Activated gamma-delta T cell treated with anti-CD3 and anti-CD28 coated beads, Interleukin-2, amount 50 U/mL, for 16 hours (primary cell): ENCODE measurements around the gene SLC47A2.

Experiments
- DNase-seq: peaks from one replicate; pipeline ENCODE4 v3.0.0-alpha.2; 2020; ENCODE audit warnings: low read depth

SLC47A2 gene

GRCh38 chr17:19664136-19664820, 52.1 kb downstream of the SLC47A2 start:
- DNase-seq = no peak

DNA sequence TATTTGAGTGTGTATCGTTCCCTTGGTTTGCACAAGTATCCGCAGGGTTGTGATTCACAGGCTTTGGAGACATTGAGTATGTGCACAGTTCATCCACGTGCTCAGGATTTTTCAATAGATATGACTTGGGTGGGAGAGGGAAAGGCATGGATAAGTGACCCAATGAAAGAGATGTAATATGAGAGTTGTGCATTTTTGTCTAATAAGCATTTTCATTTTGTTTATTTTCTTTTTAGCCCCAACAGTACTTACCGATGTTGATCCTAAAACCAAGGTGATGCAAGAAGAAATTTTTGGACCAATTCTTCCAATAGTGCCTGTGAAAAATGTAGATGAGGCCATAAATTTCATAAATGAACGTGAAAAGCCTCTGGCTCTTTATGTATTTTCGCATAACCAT, 53.3 kb downstream of the SLC47A2 start:
- no peak for DNase-seq

- no peak for DNase-seq
Measured at GRCh38 chr17:19661121-19661520, 55.3 kb downstream of the SLC47A2 start.

DNA sequence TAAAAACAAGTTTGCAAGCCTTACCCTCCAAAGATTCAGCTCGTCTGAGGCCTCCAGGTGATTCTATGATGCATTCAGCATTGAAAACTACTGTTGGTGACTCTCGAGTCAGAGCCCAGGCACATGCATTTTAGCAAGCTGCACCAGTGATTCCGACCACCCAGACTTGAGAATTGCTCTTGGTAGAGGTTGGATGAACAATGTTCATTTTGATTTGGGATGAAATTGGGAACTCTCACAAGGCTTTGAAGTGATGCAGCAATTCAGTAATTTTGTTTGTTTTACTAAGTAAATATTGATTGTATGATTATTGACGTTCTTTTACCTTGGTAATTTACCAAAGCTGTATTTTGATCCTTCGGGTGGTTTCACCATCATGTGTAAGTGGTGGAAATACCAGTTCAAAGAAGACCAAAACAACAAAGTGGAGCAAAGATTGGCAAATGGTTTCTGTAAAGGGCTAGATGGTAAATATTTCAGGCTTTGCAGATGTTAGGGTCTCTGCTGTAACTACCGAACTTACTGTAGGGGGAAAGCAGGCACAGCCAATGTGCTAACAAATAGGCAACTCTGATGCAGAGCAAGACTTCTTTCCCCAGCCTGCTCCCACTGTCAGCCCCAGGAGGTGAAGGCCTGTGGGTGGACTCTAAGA, 56.0 kb downstream of the SLC47A2 start:
- DNase-seq = no peak

DNA sequence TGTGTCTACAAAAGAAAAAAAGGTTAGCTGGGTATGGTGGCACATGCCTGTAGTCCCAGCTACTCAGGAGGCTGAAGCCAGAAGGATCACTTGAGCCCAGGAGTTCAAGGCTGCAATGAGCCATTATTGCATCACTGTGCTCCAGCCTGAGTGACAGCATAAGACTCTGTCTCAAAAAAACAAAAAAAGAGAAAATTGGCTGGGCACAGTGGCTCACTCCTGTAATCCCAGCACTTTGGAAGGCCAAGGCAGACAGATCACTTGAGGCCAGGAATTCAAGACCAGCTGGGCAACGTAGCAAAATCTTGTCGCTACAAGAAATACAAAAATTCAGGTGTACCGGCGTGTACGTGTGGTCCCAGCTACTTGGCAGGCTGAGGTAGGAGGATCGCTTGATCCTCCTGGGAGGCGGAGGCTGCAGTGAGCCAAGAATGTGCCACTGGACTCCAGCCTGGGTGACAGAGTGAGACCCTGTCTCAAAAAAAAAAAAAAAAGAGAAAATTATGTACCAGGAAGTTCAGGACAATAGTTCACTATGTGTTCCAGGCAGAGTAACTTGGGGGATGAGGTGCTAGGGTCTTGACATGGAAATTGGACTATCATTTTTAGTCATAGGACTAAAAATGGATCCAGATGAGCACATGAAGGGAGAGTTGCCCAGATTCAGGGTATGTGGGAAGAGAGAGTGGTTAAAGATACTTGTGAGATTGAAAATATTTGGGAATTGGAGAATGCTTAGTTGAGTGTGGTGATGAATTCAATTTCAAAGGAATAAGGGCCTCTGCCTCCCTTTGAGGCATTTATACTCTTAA, 56.8 kb downstream of the SLC47A2 start:
- no peak for DNase-seq

DNA sequence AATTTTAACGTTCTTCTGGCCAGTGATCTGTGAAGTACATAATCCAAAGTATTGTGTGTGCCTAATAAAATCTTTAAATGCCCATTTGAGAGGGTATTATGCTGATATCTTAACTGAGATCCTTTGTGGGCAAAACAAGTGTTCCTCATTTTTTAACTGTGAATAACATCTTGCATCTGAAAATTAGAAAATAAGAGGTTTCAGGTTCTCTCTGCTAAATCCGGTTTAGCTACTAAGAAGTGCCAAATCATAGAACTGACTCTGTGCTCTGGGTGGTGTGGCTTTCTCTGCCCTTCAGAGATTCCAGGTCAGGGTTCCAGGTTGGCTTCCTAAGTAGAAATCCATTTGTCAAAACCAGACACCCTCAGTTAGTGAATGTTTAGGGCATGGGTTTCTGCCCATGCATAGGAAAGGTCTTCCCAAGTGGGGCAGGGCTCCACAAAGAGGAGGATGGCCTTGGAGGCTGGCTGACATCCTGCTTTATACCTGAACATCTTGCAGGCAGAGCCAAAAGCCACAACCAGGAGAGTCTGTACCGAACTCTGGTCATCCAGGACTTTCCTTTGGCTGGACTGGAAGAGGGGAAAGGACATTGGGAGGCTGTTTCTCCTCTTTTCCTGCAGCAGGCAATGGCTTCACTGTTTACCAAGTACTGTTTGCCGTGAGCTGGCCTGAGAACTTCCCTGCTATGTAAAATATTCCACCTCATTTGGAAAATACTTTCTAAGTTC, 59.4 kb downstream of the SLC47A2 start:
- DNase-seq = no peak

- DNase-seq = no peak
Measured at GRCh38 chr17:19656336-19656735, 60.0 kb downstream of the SLC47A2 start.

DNA sequence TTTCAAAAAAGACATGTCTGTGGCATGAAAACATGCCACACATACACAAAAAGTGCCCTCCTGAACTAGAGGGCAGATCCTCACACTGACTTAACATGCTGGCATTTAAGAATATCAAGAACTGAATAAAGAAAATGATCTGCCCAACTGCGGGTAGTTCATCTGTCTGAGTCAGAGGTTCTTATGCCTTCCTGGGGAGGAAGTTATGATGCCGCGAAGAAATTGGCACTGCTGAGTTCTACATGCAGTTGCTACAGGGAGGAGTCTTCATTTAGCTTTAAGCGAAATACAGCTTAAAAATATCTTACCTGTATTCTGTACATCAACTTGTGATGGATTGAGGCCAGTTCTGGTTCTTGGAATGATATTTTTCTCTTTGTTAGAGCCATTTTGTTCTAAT, 61.5 kb downstream of the SLC47A2 start:
- DNase-seq = no peak

DNA sequence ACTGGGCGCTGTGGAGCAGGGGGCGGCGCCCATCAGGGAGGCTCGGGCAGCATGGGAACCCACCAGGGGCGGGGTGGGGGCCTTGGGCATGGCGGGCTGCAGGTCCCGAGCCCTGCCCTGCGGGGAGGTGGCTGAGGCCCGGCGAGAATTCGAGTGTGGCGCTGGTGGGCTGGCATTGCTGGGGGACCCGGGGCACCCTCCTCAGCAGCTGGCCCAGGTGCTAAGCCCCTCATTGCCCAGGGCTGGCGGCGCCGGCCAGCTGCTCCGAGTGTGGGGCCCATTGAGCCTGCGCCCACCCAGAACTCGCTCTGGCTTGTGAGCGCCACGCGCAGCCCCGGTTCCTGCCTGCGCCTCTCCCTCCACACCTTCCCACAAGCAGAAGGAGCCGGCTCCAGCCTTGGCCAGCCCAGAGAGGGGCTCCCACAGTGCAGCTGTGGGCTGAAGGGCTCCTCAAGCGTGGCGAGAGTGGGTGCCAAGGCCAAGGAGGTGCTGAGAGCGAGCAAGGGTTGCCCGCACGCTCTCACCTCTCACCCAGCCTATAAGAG, 62.0 kb downstream of the SLC47A2 start:
- DNase-seq = no peak

GRCh38 chr17:19652595-19652994, 63.8 kb downstream of the SLC47A2 start:
- DNase-seq = no peak

- DNase-seq = no peak
Measured at GRCh38 chr17:19651451-19652238, 64.7 kb downstream of the SLC47A2 start.

DNA sequence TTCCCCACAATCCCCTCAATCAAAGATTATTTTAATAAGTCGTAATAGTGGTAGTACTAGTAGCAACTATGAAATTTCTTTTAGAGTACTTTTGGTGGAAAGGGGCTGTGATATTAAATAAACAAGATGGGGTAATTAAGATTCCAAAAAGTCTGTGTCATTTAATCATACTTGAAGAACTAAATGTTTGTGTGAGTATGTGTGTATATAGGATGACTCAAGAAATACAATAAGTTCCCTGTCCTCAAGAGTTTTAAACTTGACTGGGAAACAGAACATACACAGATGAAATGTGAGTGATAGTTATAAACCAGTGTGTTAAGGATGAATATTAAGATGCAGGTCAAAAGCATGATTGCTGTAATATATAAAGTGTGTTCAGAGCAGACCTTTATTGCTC, 65.6 kb downstream of the SLC47A2 start:
- no peak for DNase-seq

DNA sequence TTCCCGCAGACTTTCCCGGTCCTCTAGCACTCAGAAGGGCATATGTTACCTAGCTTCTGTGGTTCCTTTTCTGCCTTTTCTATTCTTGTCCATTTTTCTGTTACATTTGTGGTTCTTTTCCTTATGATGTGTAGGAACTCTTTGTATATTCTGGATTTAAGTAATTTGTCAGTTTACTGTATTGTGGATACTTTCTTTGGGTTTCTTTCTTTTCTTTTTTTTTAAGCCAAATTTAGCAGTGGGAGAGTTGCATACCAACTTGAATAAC, 67.2 kb downstream of the SLC47A2 start:
- no peak for DNase-seq

- peak; percentile 90 for DNase-seq
Measured at GRCh38 chr17:19648475-19649273, 67.7 kb downstream of the SLC47A2 start, which contains the start of gene ALDH3A2. Gene ALDH3A2, plus strand, starts transcription at chr17:19648751. Its CDS starts 221 bp downstream, at chr17:19648972.

- DNase-seq = peak; percentile 9
Measured at GRCh38 chr17:19647697-19648474, 68.5 kb downstream of the SLC47A2 start.

DNA sequence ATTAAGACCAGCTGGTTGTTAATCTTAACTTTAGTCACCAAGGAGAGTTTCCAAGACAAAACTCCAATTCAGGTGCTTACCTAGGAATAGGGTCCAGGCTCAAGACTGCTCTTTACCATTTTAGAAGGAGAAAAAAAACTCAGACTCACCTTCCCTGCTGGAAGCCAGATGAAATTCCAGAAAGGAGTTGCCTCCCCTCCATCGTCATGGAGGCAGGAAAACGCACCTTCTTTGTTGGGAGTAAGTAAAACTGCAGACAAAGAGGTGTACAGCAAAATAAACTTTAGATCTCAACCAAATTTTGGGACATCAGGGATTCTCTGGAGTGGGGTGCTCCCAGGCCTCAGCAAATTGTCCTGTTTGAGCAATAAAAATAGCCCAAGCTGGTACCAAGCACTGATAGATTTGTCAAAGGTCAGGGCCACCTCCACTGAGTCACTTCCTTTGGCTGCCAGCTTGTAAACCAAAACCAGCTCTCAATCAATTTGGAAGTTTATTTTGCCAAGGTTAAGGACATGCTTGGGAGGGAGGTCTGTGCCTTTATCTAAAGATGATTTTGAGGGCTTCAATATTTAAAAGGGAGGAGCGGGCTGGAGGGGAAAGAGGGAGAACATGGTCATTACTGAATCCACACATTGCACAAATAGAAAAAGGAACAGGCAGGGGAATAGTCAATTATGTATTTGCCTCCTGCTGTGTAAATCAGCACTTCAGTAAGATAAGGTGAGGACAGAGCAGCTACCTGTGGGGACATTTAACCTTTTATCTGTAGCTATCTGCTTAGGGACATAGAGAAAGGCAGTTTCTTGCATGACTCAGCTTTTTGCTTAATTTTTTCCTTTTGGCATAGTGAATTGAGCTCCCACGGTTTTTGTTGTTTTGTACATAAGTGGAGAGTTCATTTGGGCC, 69.3 kb downstream of the SLC47A2 start:
- DNase-seq = no peak

DNA sequence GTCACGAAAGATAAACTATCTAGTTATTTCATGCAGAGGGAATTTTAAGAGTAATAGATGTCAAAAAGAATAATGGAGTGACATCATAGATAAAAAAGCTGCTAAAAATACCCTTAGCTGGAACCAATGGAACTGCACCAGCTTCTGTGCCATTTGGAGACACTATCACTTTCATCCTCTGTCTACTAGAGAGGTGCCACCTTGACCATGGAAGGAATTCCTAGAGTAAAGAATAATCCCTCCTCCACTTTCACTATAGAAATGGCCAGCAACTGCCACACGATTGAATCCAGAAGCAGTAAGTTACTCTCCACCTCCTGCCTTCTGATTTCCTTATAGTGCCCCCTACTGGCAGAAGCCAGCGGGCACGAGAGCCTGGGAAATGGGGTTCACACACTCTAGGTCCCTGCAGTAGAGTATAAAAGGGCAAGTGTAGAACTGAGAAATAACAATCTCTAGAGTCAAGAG, 70.6 kb downstream of the SLC47A2 start:
- DNase-seq = no peak

DNA sequence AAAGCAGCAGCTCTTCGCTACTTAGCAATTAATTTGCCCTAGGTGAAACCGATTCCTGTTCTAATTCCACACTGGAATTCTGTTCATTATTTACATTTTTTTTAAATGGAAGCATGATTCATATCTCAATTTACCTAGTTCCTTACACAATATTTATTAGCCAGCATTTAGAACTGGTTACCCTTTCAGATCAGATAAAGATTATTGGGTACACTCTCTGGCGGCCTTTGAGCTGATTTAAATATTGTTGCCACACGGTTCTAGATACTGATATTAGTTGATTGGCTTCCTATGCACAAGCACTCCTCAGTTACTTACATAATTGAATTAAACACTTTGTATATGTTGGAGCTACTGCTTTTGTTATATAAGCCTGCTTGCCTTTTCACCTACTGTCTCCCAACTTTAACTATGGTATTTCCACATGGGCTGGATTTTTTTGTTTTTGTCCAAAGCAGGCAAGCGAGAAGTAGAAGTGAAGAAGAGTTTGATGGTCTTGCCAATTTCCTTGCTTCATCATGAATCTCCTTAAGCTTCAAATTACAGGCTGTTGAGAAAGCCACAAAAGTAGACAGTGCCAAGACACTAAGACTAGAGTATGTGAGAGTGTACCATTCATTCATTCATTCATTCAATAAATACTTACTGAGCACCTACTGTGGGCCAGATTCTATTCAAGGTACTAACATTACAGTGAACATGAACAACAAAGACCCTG, 71.7 kb downstream of the SLC47A2 start:
- no peak for DNase-seq
